HG02852 (cell line): ENCODE data around the gene SESN1.
"Not testable (repeated sequence)": the region's sequence is repeated elsewhere in the genome, so short reads cannot be mapped to it uniquely, and the experiment has no call there.

Experiments
- ATAC-seq: cut with Tn5 transposase; IDR thresholded peaks from one replicate; pipeline ENCODE4 v1.9.1; 2021; ENCODE audit warnings: mild to moderate bottlenecking, moderate library complexity; ENCODE audit not compliant: unreplicated experiment

Gene SESN1

GRCh38 chr6:109094416-109095035, at the start of gene SESN1:
SESN1 (minus strand) TSS chr6:109094846; CDS start chr6:109094073, 773 bp downstream.
- peak; percentile 68 for ATAC-seq

GRCh38 chr6:109143191-109143590, 48.5 kb upstream of the SESN1 start:
- no peak for ATAC-seq

- ATAC-seq, result not testable (repeated sequence)
These were observed 47.4 kb upstream of the SESN1 start for GRCh38 chr6:109142067-109142466.

GRCh38 chr6:109139109-109139508, 44.5 kb upstream of the SESN1 start:
- no peak for ATAC-seq

GRCh38 chr6:109136530-109136929, 41.9 kb upstream of the SESN1 start:
- not testable (repeated sequence) for ATAC-seq

GRCh38 chr6:109136039-109136438, 41.4 kb upstream of the SESN1 start:
- ATAC-seq, result not testable (repeated sequence)

GRCh38 chr6:109135600-109135999, 41.0 kb upstream of the SESN1 start:
- ATAC-seq, result not testable (repeated sequence)

- no peak for ATAC-seq
These were observed 35.4 kb upstream of the SESN1 start for GRCh38 chr6:109130065-109130464.

GRCh38 chr6:109125504-109125903, 30.9 kb upstream of the SESN1 start:
- no peak for ATAC-seq

- ATAC-seq, result no peak
These were observed 29.6 kb upstream of the SESN1 start for GRCh38 chr6:109124219-109124618.

GRCh38 chr6:109121411-109121810, 26.8 kb upstream of the SESN1 start:
- ATAC-seq, result no peak

- ATAC-seq, result no peak
These were observed 24.3 kb upstream of the SESN1 start for GRCh38 chr6:109118871-109119354.

GRCh38 chr6:109118337-109118736, 23.7 kb upstream of the SESN1 start:
- ATAC-seq, result no peak

GRCh38 chr6:109117346-109118035, 22.8 kb upstream of the SESN1 start:
- no peak for ATAC-seq

GRCh38 chr6:109112663-109113062, 18.0 kb upstream of the SESN1 start:
- not testable (repeated sequence) for ATAC-seq

- ATAC-seq, result not testable (repeated sequence)
These were observed 15.0 kb upstream of the SESN1 start for GRCh38 chr6:109109663-109110062.

- no peak for ATAC-seq
These were observed 11.0 kb upstream of the SESN1 start for GRCh38 chr6:109105681-109106080.

GRCh38 chr6:109104512-109104911, 9.9 kb upstream of the SESN1 start:
- ATAC-seq, result no peak

- no peak for ATAC-seq
These were observed 9.3 kb upstream of the SESN1 start for GRCh38 chr6:109103942-109104341.

GRCh38 chr6:109102762-109103161, 8.1 kb upstream of the SESN1 start:
- ATAC-seq, result no peak

GRCh38 chr6:109097661-109098060, 3.0 kb upstream of the SESN1 start:
- ATAC-seq, result no peak

- ATAC-seq, result no peak
These were observed 1.6 kb upstream of the SESN1 start for GRCh38 chr6:109096208-109096607.

- no peak for ATAC-seq
These were observed 1.1 kb upstream of the SESN1 start for GRCh38 chr6:109095835-109096084.
